Effector CD4-positive, alpha-beta T cell (primary cell): Measurements from ENCODE around the gene LEF1.
A peak's percentile ranks its signal among the peaks of the same experiment; 100 is the strongest.

Source experiments
- DNase-seq: peaks from one replicate; pipeline ENCODE4 v3.0.0-alpha.2; 2020

The LEF1 gene

GRCh38 chr4:108146819-108147218 is 21.9 kb downstream of the LEF1 start:
- no peak for DNase-seq

GRCh38 chr4:108146336-108146735 is 22.4 kb downstream of the LEF1 start:
- no peak for DNase-seq

DNA sequence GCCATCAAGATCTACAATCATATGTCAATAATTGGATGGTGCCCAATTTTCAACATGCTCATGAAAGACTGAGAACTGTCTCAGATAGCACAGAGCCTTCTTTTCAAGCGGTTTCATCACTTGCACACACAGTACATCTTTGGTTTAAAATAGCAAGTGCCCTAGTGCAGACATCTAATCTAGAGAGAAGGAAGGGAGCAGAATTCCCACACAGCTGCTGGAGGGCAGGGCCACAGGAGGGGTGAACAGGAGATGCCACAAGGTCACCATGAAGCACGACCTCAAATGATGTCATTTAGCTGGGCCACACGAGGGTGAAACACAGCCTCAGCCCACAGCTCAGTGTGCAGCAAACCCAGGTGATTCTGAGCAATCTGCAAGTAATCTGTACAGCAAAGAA is 24.3 kb downstream of the LEF1 start:
- no peak for DNase-seq

DNA sequence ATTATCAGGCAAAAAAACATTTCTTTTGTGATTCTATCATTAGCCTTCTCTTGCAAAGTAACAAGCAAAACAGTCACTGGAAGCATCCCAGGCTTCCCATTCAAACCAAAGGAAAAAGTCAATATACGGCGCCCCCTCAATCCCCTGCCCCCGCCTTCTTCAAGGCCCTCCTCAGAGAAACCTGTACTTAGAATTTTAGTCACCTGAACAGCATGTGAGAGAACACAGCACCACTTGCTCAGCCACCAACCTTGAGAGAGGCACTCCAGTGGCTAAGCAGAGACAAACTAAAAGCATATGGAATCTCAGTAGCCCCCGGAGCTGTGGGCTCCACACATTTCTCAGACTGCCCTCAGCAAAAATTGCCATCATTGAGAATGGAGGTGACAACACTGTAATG is 25.2 kb downstream of the LEF1 start:
- DNase-seq = no peak

DNA sequence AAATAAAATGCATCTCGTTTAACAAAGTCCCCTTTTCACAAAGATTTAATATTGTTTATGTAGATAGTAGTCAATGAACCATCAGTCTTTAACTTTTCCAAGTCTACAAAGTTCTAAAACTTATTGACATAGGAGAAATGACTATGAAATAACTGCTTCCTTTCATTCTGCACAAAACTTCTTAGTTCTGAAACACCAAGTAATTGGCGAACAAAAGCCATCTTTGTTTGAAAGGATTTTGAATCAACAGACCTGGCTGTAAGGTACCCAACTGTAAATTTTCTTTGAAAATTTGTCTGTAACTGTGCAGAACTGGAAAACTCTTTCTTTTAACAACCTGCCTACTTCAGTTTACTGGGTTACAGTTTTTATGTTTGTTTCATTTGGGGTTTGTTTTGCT is 25.9 kb downstream of the LEF1 start:
- no peak for DNase-seq

DNA sequence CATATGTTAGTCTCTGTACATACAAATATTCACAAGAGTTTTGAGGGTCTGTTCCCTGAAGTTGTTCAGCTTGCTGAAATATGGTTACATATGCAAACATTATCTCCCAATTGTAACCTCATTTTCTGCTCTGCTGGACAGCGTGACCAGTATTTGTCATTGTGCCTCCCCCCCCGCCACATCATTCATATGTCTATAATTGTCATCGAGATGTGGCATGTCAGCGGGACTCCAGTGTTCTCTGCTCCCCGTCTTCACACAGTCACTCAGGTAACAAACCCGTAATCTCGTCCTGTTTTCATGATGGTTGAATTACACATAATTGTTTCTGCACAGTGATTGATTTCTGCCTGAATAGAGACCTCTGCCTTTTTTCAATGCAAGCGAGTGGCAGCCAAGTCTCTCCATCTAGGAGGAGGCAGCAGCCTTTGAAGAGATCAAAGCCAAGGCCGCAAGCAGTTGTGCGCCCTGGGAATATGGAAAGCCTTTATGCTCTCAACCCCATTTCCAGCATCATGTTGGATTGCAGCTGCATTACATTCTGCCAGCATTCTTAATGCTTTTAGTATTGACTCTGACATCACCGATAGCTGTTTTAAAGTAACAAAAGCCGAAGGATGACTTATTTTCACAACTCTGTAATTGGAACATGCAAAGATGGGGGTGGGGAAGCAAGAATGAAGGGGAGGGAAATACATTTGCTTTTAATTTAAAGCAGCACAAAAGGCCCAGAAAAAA is 27.4 kb downstream of the LEF1 start:
- DNase-seq = no peak

DNA sequence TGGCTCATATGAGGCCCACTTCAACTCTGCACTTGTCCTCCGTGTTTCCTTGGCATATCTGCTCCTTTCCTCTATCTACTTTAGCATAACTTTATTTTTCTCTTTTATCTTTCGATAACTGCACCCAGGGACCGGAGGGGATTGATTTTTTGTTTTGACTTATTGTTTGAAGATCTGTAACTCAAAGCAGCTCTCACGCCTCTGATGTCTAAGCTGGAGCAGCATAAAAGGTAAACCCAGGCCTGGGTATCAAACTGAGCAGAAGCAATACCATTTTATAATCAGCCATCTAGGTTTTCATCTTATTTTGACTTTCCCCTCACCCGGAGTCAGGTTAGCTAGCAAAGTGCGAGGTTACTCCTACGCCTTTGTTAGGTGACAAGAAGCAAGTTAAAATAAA is 28.4 kb downstream of the LEF1 start:
- no peak for DNase-seq

DNA sequence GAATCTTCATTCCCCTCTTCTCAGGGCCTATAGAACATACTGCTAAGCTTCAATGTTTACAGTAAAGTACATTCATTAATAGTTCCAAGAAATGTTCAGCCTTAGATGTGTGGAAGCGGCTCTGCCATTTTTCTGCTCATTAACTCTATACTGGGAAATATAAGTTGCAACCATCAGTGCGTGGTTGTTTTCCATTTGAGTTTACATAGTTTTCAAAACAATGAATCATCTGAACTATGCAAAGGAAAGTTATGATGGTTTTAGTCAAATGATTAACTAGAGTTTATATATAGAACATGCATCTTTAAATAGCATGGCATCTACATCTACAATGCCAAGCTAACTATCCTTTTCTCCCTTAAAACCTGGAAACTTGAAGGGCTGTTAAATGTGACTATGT is 29.6 kb downstream of the LEF1 start:
- no peak for DNase-seq

DNA sequence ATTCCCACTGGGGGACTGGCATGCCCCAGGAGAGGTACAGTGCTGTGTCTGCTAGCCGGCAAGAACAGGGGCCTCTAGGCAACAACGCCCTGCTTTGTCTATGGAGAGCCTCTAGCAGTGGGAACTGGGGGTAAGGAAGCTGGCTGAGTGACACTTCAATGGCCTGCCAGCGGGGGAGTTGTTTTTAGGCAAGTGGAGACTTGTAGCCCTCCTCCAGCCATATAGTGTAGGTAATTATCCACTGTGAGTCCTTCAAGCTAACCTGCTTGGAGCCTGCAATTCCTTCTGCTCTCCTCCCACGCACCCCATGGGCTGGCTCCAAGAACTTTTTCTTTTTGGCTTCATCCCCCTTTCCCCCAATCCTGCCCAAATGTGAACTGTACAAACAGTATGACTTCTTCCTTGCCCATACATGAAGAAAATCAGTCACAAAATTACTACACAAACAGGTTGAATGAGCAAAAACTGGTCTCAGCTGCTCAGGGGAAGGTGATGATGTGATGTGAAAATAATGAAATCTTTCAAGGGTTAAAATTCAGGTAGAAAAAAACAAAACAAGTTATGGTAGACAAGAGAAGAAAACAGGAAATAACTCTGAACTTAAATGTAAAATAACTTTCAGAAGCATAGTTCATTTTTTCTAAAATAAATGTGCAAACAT is 33.1 kb downstream of the LEF1 start:
- DNase-seq = no peak

DNA sequence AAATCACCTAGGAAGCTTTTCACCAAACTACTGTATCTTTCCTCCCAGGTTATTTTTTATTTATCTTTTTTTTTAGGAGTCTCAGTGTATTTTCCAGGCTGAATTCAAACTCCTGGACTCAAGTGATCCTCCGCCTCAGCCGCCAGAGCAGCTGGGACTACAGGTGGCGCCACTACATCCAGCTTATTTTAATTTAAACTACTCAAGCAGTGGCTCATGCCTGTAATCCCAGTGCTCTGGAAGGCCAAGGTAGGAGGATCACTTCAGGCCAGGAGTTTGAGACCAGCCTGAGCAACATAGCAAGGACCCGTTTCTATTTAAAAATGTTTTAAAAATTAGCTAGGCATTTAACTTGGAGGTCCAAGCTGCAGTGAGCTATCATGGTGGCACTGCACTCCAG is 37.8 kb downstream of the LEF1 start:
- DNase-seq = no peak

- no peak for DNase-seq
Measured at GRCh38 chr4:108129196-108129595, 39.5 kb downstream of the LEF1 start.

- DNase-seq = no peak
Measured at GRCh38 chr4:108126806-108127205, 41.9 kb downstream of the LEF1 start.

DNA sequence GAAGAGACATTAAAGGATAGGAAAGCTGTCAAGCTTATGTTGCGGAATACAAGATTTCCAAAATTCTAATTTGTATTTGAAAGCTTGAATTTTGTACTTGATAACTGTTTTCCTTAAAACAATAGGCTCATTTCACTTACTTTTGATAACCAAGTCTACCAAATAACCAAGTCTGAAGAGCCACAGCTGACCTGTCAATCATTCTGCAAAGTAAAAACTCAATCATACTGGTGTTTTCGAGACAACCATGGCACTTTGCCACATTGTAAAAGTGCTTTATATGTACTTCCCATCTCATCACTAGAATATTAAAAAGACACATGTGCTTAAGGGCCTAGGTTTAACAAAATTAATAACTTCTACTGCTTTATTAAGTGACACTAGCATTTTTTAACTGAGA is 47.9 kb downstream of the LEF1 start:
- DNase-seq = no peak

- no peak for DNase-seq
Measured at GRCh38 chr4:108119199-108119800, 49.4 kb downstream of the LEF1 start.

GRCh38 chr4:108118505-108118904 is 50.2 kb downstream of the LEF1 start:
- DNase-seq = peak; percentile 44

GRCh38 chr4:108117418-108118182 is 51.1 kb downstream of the LEF1 start:
- no peak for DNase-seq

- no peak for DNase-seq
Measured at GRCh38 chr4:108116423-108117168, 52.1 kb downstream of the LEF1 start.

- no peak for DNase-seq
Measured at GRCh38 chr4:108115168-108115526, 53.6 kb downstream of the LEF1 start.

GRCh38 chr4:108114503-108114902 is 54.2 kb downstream of the LEF1 start:
- no peak for DNase-seq

GRCh38 chr4:108113229-108113628 is 55.5 kb downstream of the LEF1 start:
- peak; percentile 44 for DNase-seq

- no peak for DNase-seq
Measured at GRCh38 chr4:108111781-108112180, 57.0 kb downstream of the LEF1 start.

- no peak for DNase-seq
Measured at GRCh38 chr4:108110450-108110849, 58.3 kb downstream of the LEF1 start.

DNA sequence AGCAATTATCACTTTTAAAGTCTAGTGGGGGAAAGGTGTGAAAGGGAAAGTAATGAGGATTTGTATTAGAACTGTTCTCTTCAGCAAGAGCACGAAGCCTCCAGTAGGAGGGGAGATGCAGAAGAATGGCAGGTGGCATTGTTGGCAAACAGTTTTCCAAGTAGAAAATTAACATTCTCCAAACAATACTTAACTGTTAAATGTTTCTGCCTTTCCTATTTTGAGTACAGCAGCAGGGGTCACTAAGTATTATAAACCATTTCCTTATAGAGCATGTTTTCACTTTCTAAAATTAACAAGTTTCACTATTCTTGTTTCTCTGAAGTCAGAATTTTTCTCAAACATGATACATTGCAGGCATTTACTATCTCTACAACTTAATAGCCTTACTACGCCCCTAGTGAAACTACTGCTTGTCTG is 58.7 kb downstream of the LEF1 start:
- no peak for DNase-seq
